Kidney epithelial cell (primary cell): ENCODE results near the gene LRR1. TPM values are rescaled to one million over a fixed set of nuclear protein-coding genes. Genes with fewer than 3 reads are reported as not detected.
"Not testable (repeated sequence)": the region's sequence is repeated elsewhere in the genome, so short reads cannot be mapped to it uniquely, and the experiment has no call there.

ENCODE experiments used
- DNase-seq: peaks from one replicate; pipeline ENCODE4 v3.0.0-alpha.2; 2010; ENCODE audit warnings: low read depth
- H3K27me3 ChIP-seq: 2 replicates; pipeline ENCODE4 v1.6.0; 2011; ENCODE audit warnings: low read length; ENCODE audit not compliant: control insufficient read depth, insufficient read depth
- H3K36me3 ChIP-seq: 2 replicates; pipeline ENCODE4 v1.5.1; 2011; ENCODE audit warnings: low read length; ENCODE audit not compliant: control insufficient read depth, insufficient read depth
- H3K4me3 ChIP-seq: 2 replicates; pipeline ENCODE4 v1.5.1; 2011; ENCODE audit warnings: low read depth, mild to moderate bottlenecking, control low read depth, low read length
- CTCF ChIP-seq: IDR thresholded peaks from 2 replicates; pipeline ENCODE4 v1.5.1; 2011; ENCODE audit warnings: mild to moderate bottlenecking, moderate library complexity, low read length, control low read depth, inconsistent platforms; ENCODE audit not compliant: insufficient read depth, poor library complexity, severe bottlenecking
- total RNA-seq: library from RNA; depleted of rRNA; stranded (reverse); fragments of >200 nt; gene quantifications from 2 replicates; pipeline ENCODE4 v1.2.3, GENCODE V29; 2015

LRR1 gene
- total RNA-seq, 1 donor from 2014 or later = 12.4 TPM

- H3K4me3 ChIP-seq = no peak overlapping the region
- TF ChIP-seq CTCF = no peak
- no peak for DNase-seq
- H3K36me3 ChIP-seq = no peaks in the 10 kb centered on the region
- no peaks in the 10 kb centered on the region for H3K27me3 ChIP-seq
Measured at GRCh38 chr14:49642163-49642562, 43.4 kb downstream of the LRR1 start.

GRCh38 chr14:49653508-49653907 lies 54.8 kb downstream of the LRR1 start:
- no peaks in the 10 kb centered on the region for H3K27me3 ChIP-seq
- TF ChIP-seq CTCF = no peak
- no peak for DNase-seq
- H3K4me3 ChIP-seq = no peak overlapping the region
- H3K36me3 ChIP-seq = no peaks in the 10 kb centered on the region

- TF ChIP-seq CTCF = no peak
- H3K4me3 ChIP-seq = no peak overlapping the region
Measured at GRCh38 chr14:49654511-49654910, 55.8 kb downstream of the LRR1 start.

GRCh38 chr14:49657500-49657899 lies 58.8 kb downstream of the LRR1 start:
- DNase-seq, H3K4me3 ChIP-seq, H3K36me3 ChIP-seq, H3K27me3 ChIP-seq: not testable (repeated sequence)

More at GRCh38 chr14:49654511-49654910, 55.8 kb downstream of the LRR1 start:
- H3K27me3 ChIP-seq = no peaks in the 10 kb centered on the region
- DNase-seq = no peak
- no peaks in the 10 kb centered on the region for H3K36me3 ChIP-seq

- H3K36me3 ChIP-seq = no peaks in the 10 kb centered on the region
- H3K27me3 ChIP-seq = no peaks in the 10 kb centered on the region
- no peak for TF ChIP-seq CTCF
- H3K4me3 ChIP-seq = no peak overlapping the region
- no peak for DNase-seq
Measured at GRCh38 chr14:49659526-49660455, 61.1 kb downstream of the LRR1 start.

Other genes with a start within 250 kb of the LRR1 start
- gene RPS29, start 12.6 kb upstream of the LRR1 start, total RNA-seq = 11,881 and 16,427 TPM in 2 replicates
- gene RPL36AL, start 21.7 kb downstream of the LRR1 start, total RNA-seq = 168 and 258 TPM in 2 replicates
- 38.5 and 45.2 TPM in 2 replicates for gene MGAT2, start 21.9 kb downstream of the LRR1 start, total RNA-seq
- 22.9 and 23.8 TPM in 2 replicates for gene DNAAF2, start 36.3 kb downstream of the LRR1 start, total RNA-seq
- gene POLE2, start 89.3 kb downstream of the LRR1 start, total RNA-seq = 2.8 and 10.2 TPM in 2 replicates
- 0.54 and 1.9 TPM in 2 replicates for gene KLHDC1, start 94.2 kb downstream of the LRR1 start, total RNA-seq
- 30.8 and 32.6 TPM in 2 replicates for gene KLHDC2, start 169.2 kb downstream of the LRR1 start, total RNA-seq